Esophagus (tissue), 2 donors: ENCODE measurements around the gene METTL9. TPM values are rescaled to one million over a fixed set of nuclear protein-coding genes. Genes with fewer than 3 reads are reported as not detected.

Experiments
- H3K27ac ChIP-seq, 2 donors: one replicate each; pipeline ENCODE4 v1.5.1; 2013; ENCODE audit warnings: low read depth in 2 of 2, mild to moderate bottlenecking in 2 of 2, inconsistent platforms in 1 of 2, low read length in 1 of 2, moderate library complexity in 1 of 2
- H3K27me3 ChIP-seq, 2 donors: one replicate each; pipeline ENCODE4 v1.6.1; 2013; ENCODE audit warnings: low read length in 2 of 2, control low read depth in 1 of 2, mild to moderate bottlenecking in 1 of 2; ENCODE audit not compliant: insufficient read depth in 2 of 2, control insufficient read depth in 1 of 2
- H3K36me3 ChIP-seq, 2 donors: one replicate each; pipeline ENCODE4 v1.6.1; 2013; ENCODE audit warnings: low read length in 1 of 2; ENCODE audit not compliant: control insufficient read depth in 2 of 2, insufficient read depth in 2 of 2
- H3K4me1 ChIP-seq, 2 donors: one replicate each; pipeline ENCODE4 v1.6.1; 2013; ENCODE audit warnings: low read length in 1 of 2; ENCODE audit not compliant: control insufficient read depth in 2 of 2, insufficient read depth in 2 of 2
- H3K4me3 ChIP-seq, 2 donors: one replicate each; pipeline ENCODE4 v1.5.1; 2013; ENCODE audit warnings: low read length in 2 of 2, mild to moderate bottlenecking in 2 of 2, low read depth in 1 of 2, moderate library complexity in 1 of 2
- H3K9me3 ChIP-seq, 2 donors: one replicate each; pipeline ENCODE4 v1.6.1; 2013; ENCODE audit warnings: mild to moderate bottlenecking in 2 of 2, low read depth in 1 of 2, low read length in 1 of 2, moderate library complexity in 1 of 2; ENCODE audit not compliant: control insufficient read depth in 2 of 2, insufficient read depth in 1 of 2
- WGBS, 2 donors: extraction: QIAGEN DNeasy Blood & Tissue Kit; methylation state at CpG; one replicate each; pipeline ENCODE4 v1.1.7; 2013; 5-methylcytosine and 5-hydroxymethylcytosine counted together
- polyA plus RNA-seq, 2 donors: library from polyadenylated mRNA; stranded (reverse); fragments of 200-250 nt; gene quantifications; one replicate each; pipeline ENCODE4 v1.2.3, GENCODE V29; 2013
- donor health status: healthy with polysubstance abuse.
- donor health status: Bipolar disorder and iron deficiency.

METTL9 gene
- polyA plus RNA-seq, 2 donors: 20.7 to 57.0 TPM

- 88 to 92% methylated on average over 2 of the region's 2 CpGs for WGBS, 2 donors
- Histone ChIP-seq H3K27ac (no peak overlapping the region), H3K27me3 (no peaks in the 10 kb centered on the region), H3K4me3 (no peak overlapping the region), H3K4me1 (peaks cover 0 to 4% of the 10 kb centered on the region in 2 donors), H3K36me3 (peaks cover 0 to 3% of the 10 kb centered on the region in 2 donors), H3K9me3 (no peaks in the 10 kb centered on the region)
These were observed 40.1 kb downstream of the METTL9 start for GRCh38 chr16:21639493-21639892.

GRCh38 chr16:21641916-21642315 is 42.5 kb downstream of the METTL9 start:
- H3K9me3 ChIP-seq: no peaks in the 10 kb centered on the region

GRCh38 chr16:21642861-21643260 is 43.5 kb downstream of the METTL9 start:
- no peak overlapping the region for H3K4me3 ChIP-seq
- H3K27me3 ChIP-seq: no peaks in the 10 kb centered on the region
- H3K9me3 ChIP-seq: no peaks in the 10 kb centered on the region
- H3K4me1 ChIP-seq: peaks cover 2 to 8% of the 10 kb centered on the region in 2 donors
- H3K27ac ChIP-seq: no peak overlapping the region
- peaks cover 0 to 3% of the 10 kb centered on the region in 2 donors for H3K36me3 ChIP-seq
- 53 to 64% methylated on average over 7 of the region's 7 CpGs for WGBS, 2 donors

More at GRCh38 chr16:21641916-21642315, 42.5 kb downstream of the METTL9 start:
- H3K27me3 ChIP-seq: no peaks in the 10 kb centered on the region
- H3K27ac ChIP-seq: no peak overlapping the region
- H3K36me3 ChIP-seq: peaks cover 0 to 3% of the 10 kb centered on the region in 2 donors
- 44 to 59% methylated on average over 6 of the region's 6 CpGs for WGBS, 2 donors
- H3K4me3 ChIP-seq: no peak overlapping the region
- peaks cover 2 to 7% of the 10 kb centered on the region in 2 donors for H3K4me1 ChIP-seq

- Histone ChIP-seq H3K27me3 (no peaks in the 10 kb centered on the region), H3K36me3 (peaks cover 0 to 8% of the 10 kb centered on the region in 2 donors), H3K9me3 (no peaks in the 10 kb centered on the region), H3K27ac (no peak overlapping the region), H3K4me1 (peaks cover 2 to 9% of the 10 kb centered on the region in 2 donors), H3K4me3 (no peak overlapping the region)
- WGBS, 2 donors: 98% methylated on average over 3 of the region's 3 CpGs
These were observed 44.4 kb downstream of the METTL9 start for GRCh38 chr16:21643785-21644184.

DNA sequence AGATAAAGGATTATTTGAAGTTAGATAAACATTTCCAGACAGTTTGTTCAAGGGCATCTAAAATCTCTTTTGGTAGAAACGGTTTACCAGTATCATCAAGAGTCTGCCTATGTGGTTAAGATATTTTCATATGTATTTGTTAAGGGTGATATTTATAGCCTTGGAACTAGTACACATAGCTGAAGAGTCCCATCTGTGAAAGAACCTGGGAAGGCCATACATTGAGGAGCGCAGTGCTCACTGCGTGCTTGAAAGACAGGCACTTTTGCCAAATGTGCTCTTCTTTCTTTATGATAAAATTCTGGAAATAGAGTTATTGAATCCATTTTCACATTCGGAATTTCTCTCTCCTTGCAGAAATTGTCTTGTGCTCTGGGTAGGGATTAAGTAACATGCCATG is 45.3 kb downstream of the METTL9 start:
- Histone ChIP-seq H3K9me3 (no peaks in the 10 kb centered on the region), H3K27ac (no peak overlapping the region), H3K36me3 (peaks cover 0 to 8% of the 10 kb centered on the region in 2 donors), H3K4me3 (no peak overlapping the region), H3K4me1 (peaks cover 2 to 9% of the 10 kb centered on the region in 2 donors), H3K27me3 (no peaks in the 10 kb centered on the region)
- 88 to 90% methylated on average over 4 of the region's 4 CpGs for WGBS, 2 donors

DNA sequence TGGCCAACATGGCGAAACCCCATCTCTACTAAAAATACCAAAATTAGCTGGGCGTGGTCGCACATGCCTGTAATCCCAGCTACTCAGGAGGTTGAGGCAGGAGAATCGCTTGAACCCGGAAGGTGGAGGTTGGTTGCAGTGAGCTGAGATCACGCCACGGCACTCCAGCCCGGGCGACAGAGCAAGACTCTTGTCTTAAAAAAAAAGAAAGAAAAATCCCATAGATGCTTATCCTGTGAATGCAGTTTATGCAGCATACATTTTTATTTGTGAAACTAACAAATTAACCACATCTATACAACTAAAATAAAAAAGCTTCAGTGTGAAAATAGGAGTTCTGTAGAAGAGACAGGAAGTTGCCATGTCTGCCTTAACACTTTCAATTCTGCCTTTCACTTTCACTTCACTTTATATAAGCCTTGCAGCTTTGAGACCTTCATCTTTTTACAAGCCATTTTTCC is 45.9 kb downstream of the METTL9 start:
- 62 to 77% methylated on average over 9 of the region's 9 CpGs for WGBS, 2 donors
- H3K27ac ChIP-seq: peak overlapping the region in 1 of 2 donors; percentile 28
- H3K4me3 ChIP-seq: no peak overlapping the region
- H3K27me3 ChIP-seq: no peaks in the 10 kb centered on the region
- no peaks in the 10 kb centered on the region for H3K9me3 ChIP-seq
- peaks cover 0 to 8% of the 10 kb centered on the region in 2 donors for H3K36me3 ChIP-seq
- H3K4me1 ChIP-seq: peaks cover 2 to 11% of the 10 kb centered on the region in 2 donors

- Histone ChIP-seq H3K4me1 (peaks cover 2 to 11% of the 10 kb centered on the region in 2 donors), H3K27me3 (no peaks in the 10 kb centered on the region), H3K4me3 (no peak overlapping the region), H3K27ac (peak overlapping the region in 1 of 2 donors; percentile 24), H3K36me3 (peaks cover 0 to 8% of the 10 kb centered on the region in 2 donors), H3K9me3 (no peaks in the 10 kb centered on the region)
- WGBS, 2 donors: 64 to 73% methylated on average over 5 of the region's 5 CpGs
These were observed 46.7 kb downstream of the METTL9 start for GRCh38 chr16:21646091-21646490.

DNA sequence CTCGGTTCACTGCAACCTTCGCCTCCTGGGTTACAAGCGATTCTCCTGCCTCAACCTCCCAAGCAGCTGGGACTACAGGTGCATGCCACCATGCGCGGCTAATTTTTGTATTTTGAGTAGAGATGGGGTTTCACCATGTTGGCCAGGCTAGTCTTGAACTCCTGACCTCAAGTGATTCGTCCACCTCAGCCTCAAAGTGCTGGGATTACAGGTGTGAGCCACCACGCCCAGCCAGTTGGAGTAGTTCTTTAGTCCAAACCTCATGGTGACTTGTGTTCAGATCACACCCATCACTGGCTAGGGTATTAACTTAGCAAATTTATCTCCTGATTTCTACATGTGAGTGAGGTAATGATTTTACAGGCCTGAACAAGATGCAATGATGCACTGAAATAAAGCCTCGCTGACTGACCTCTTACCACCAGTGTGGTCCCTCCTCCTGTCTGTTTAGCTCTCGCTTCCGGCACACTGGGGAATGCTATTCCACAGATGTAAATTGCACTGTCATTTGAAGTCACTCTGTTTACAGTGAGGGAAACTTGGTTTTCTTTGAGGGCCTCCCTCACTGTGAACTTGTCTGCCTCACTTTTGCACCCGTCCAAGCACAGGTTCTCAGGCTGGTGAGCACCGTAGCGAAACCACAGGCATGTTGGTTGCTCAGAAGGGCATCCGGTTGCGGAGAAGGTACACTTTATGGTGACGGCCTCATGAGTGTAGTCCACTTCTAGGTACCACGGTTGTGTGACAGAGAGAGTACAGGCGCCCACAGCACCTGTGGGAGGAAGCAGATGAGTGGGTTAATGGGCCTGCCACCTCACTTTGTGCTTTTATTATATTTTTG is 47.6 kb downstream of the METTL9 start:
- H3K27me3 ChIP-seq: no peaks in the 10 kb centered on the region
- H3K4me1 ChIP-seq: peaks cover 2 to 11% of the 10 kb centered on the region in 2 donors
- H3K4me3 ChIP-seq: no peak overlapping the region
- H3K9me3 ChIP-seq: no peaks in the 10 kb centered on the region
- peak overlapping the region; percentile 3 to 13 for H3K27ac ChIP-seq
- H3K36me3 ChIP-seq: peaks cover 0 to 8% of the 10 kb centered on the region in 2 donors
- 81 to 82% methylated on average over 18 of the region's 18 CpGs for WGBS, 2 donors

- 89 to 93% methylated on average over 9 of the region's 9 CpGs for WGBS, 2 donors
- H3K4me1 ChIP-seq: peaks cover 2 to 11% of the 10 kb centered on the region in 2 donors
- no peaks in the 10 kb centered on the region for H3K9me3 ChIP-seq
These were observed 48.3 kb downstream of the METTL9 start for GRCh38 chr16:21647562-21648164.

More at GRCh38 chr16:21647562-21648164, 48.3 kb downstream of the METTL9 start:
- H3K36me3 ChIP-seq: peaks cover 0 to 8% of the 10 kb centered on the region in 2 donors
- no peak overlapping the region for H3K4me3 ChIP-seq
- no peaks in the 10 kb centered on the region for H3K27me3 ChIP-seq
- peak overlapping the region in 1 of 2 donors; percentile 30 for H3K27ac ChIP-seq
